Natural killer cell (primary cell): ENCODE measurements around the gene GGN. TPM values are rescaled to one million over a fixed set of nuclear protein-coding genes. Genes with fewer than 3 reads are reported as not detected.
"Not testable (repeated sequence)": the region's sequence is repeated elsewhere in the genome, so short reads cannot be mapped to it uniquely, and the experiment has no call there.

Source experiments
- ATAC-seq, 3 donors: fragments of 150-1000 bp in 2 of 3; fragments of 200-7000 bp in 1 of 3; cut with Tn5 transposase; 1 replicate in 1 of 3; 2 replicates in 2 of 3; pipeline ENCODE4 v1.10.0; 2021; ENCODE audit warnings: mild to moderate bottlenecking in 2 of 3, moderate library complexity in 2 of 3
- DNase-seq, 2 donors: peaks; one replicate each; pipeline versions ENCODE4 v3.0.0 to v3.0.0-alpha.2; 2013 to 2021; ENCODE audit warnings: mixed read lengths in 1 of 2
- H3K27ac ChIP-seq: one replicate; pipeline ENCODE4 v1.5.1; 2013; ENCODE audit warnings: mild to moderate bottlenecking, low read length
- H3K27me3 ChIP-seq: one replicate; pipeline ENCODE4 v1.6.1; 2013; ENCODE audit warnings: low read length; ENCODE audit not compliant: control insufficient read depth, insufficient read depth
- H3K36me3 ChIP-seq: one replicate; pipeline ENCODE4 v1.6.1; 2013; ENCODE audit warnings: low read length; ENCODE audit not compliant: control insufficient read depth, insufficient read depth
- H3K4me1 ChIP-seq: one replicate; pipeline ENCODE4 v1.6.1; 2013; ENCODE audit warnings: low read length; ENCODE audit not compliant: control insufficient read depth, insufficient read depth
- H3K4me3 ChIP-seq: one replicate; pipeline ENCODE4 v1.5.1; 2013; ENCODE audit warnings: low read length
- H3K9me3 ChIP-seq: one replicate; pipeline ENCODE4 v1.6.1; 2013; ENCODE audit warnings: low read length; ENCODE audit not compliant: control insufficient read depth, insufficient read depth
- H3K27ac Mint-ChIP-seq, 2 donors: one replicate each; pipeline ENCODE4 v1.8.0; 2022; ENCODE audit warnings: mild to moderate bottlenecking in 2 of 2, mixed read lengths in 2 of 2, moderate library complexity in 1 of 2
- H3K27me3 Mint-ChIP-seq, 2 donors: one replicate each; pipeline ENCODE4 v1.8.0; 2022; ENCODE audit warnings: low read depth in 2 of 2, mixed read lengths in 2 of 2
- H3K36me3 Mint-ChIP-seq: one replicate; pipeline ENCODE4 v1.8.0; 2022; ENCODE audit warnings: mixed read lengths
- H3K4me1 Mint-ChIP-seq, 2 donors: one replicate each; pipeline ENCODE4 v1.8.0; 2022; ENCODE audit warnings: mixed read lengths in 2 of 2
- H3K4me3 Mint-ChIP-seq: one replicate; pipeline ENCODE4 v1.8.0; 2022; ENCODE audit warnings: mild to moderate bottlenecking, moderate library complexity, mixed read lengths
- H3K9me3 Mint-ChIP-seq, 2 donors: one replicate each; pipeline ENCODE4 v1.8.0; 2022; ENCODE audit warnings: mixed read lengths in 2 of 2
- CTCF ChIP-seq: fragments of 200-600 bp; IDR thresholded peaks from one replicate; pipeline ENCODE4 v1.8.0; 2022; ENCODE audit warnings: antibody characterized with exemption
- WGBS: methylation state at CpG from one replicate; pipeline ENCODE4 v1.1.7; 2013; ENCODE audit warnings: missing lambda C conversion rate; ENCODE audit not compliant: insufficient coverage; 5-methylcytosine and 5-hydroxymethylcytosine counted together
- intact Hi-C: fragments of 100-400 bp; cut with micrococcal nuclease; formaldehyde crosslinking; loops from one replicate; pipeline ENCODE4 v1.14.2; 2022
- total RNA-seq, 4 donors: library from RNA; stranded (reverse); fragments of 120-200 nt in 1 of 4; gene quantifications; one replicate each; pipeline versions ENCODE4 v1.2.3 to v1.2.4, GENCODE V29; 2013 to 2022

GGN gene
- total RNA-seq, 3 donors from 2014 or later (not counting 1 experiment from before 2014, with no cell fraction given) = not detected

- no peak for ATAC-seq
- H3K27ac Mint-ChIP-seq = no peak overlapping the region
- H3K27ac ChIP-seq = no peak overlapping the region
Observed at GRCh38 chr19:38413416-38413815, 25.6 kb upstream of the GGN start.

GRCh38 chr19:38412961-38413360, 25.1 kb upstream of the GGN start:
- no peak for TF ChIP-seq CTCF
- ATAC-seq (no peak), DNase-seq (no peak)
- no peaks in the 10 kb centered on the region for H3K27me3 ChIP-seq
- no peaks in the 10 kb centered on the region for H3K36me3 ChIP-seq
- H3K9me3 Mint-ChIP-seq = no peaks in the 10 kb centered on the region
- no peak overlapping the region for H3K27ac Mint-ChIP-seq
- peaks cover 10 to 15% of the 10 kb centered on the region in 2 donors for H3K4me1 Mint-ChIP-seq
- intact Hi-C loops = no loop called here
- H3K4me1 ChIP-seq = peaks cover 10% of the 10 kb centered on the region
- no peaks in the 10 kb centered on the region for H3K36me3 Mint-ChIP-seq
- no peak overlapping the region for H3K4me3 ChIP-seq
- no peak overlapping the region for H3K27ac ChIP-seq
- peaks cover 0 to 5% of the 10 kb centered on the region in 2 donors for H3K27me3 Mint-ChIP-seq
- H3K9me3 ChIP-seq = no peaks in the 10 kb centered on the region
- 93% methylated on average over 11 of the region's 11 CpGs for WGBS
- H3K4me3 Mint-ChIP-seq = no peak overlapping the region

More at GRCh38 chr19:38413416-38413815, 25.6 kb upstream of the GGN start:
- TF ChIP-seq CTCF = no peak
- Histone ChIP-seq H3K4me1 (peaks cover 14% of the 10 kb centered on the region), H3K4me3 (no peak overlapping the region), H3K36me3 (no peaks in the 10 kb centered on the region), H3K27me3 (no peaks in the 10 kb centered on the region), H3K9me3 (no peaks in the 10 kb centered on the region)
- Mint-ChIP-seq H3K27me3 (peaks cover 0 to 5% of the 10 kb centered on the region in 2 donors), H3K4me3 (no peak overlapping the region), H3K4me1 (peaks cover 12 to 17% of the 10 kb centered on the region in 2 donors), H3K36me3 (no peaks in the 10 kb centered on the region), H3K9me3 (no peaks in the 10 kb centered on the region)
- DNase-seq = no peak
- intact Hi-C loops = no loop called here
- 96% methylated on average over 6 of the region's 6 CpGs for WGBS

GRCh38 chr19:38412491-38412890, 24.7 kb upstream of the GGN start:
- Mint-ChIP-seq H3K9me3 (no peaks in the 10 kb centered on the region), H3K36me3 (no peaks in the 10 kb centered on the region), H3K4me3 (no peak overlapping the region), H3K27me3 (peaks cover 0 to 5% of the 10 kb centered on the region in 2 donors), H3K4me1 (peaks cover 5 to 10% of the 10 kb centered on the region in 2 donors), H3K27ac (no peak overlapping the region)
- 94% methylated on average over 8 of the region's 8 CpGs for WGBS
- Histone ChIP-seq H3K27ac (no peak overlapping the region), H3K36me3 (no peaks in the 10 kb centered on the region), H3K27me3 (no peaks in the 10 kb centered on the region), H3K9me3 (no peaks in the 10 kb centered on the region), H3K4me1 (peaks cover 5% of the 10 kb centered on the region), H3K4me3 (no peak overlapping the region)
- TF ChIP-seq CTCF = no peak
- no peak for DNase-seq
- intact Hi-C loops = no loop called here
- no peak for ATAC-seq

DNA sequence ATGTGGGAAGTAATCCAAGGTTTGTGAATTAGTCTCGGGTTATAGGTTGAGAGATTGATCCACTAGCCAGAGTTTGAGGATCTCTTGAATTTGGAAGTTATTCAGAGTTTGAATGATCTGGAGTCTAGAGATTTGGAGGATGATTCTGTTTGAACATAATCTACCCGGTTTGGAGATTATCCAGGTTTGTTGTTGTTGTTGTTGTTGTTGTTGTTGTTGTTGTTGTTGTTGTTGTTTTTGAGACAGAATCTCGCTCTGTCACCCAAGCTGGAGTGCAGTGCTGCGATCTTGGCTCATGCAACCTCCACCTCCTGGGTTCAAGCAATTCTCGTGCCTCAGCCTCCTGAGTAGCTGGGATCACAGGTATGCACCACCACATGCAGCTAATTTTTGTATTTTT, 24.1 kb upstream of the GGN start:
- H3K27ac Mint-ChIP-seq, H3K27me3 ChIP-seq, DNase-seq, H3K9me3 ChIP-seq, H3K36me3 ChIP-seq, H3K27me3 Mint-ChIP-seq, H3K9me3 Mint-ChIP-seq, H3K4me1 ChIP-seq, H3K4me1 Mint-ChIP-seq, H3K27ac ChIP-seq, intact Hi-C loops, H3K4me3 ChIP-seq, H3K36me3 Mint-ChIP-seq, H3K4me3 Mint-ChIP-seq, ATAC-seq: not testable (repeated sequence)
- 100% methylated on average over 5 of the region's 5 CpGs for WGBS
